Right ventricle myocardium superior (tissue), 1 donor: ENCODE measurements around the gene VPS37B. TPM values are rescaled to one million over a fixed set of nuclear protein-coding genes. Genes with fewer than 3 reads are reported as not detected.

Experiments
- ATAC-seq: fragments of 200-7000 bp; cut with Tn5 transposase; one replicate; pipeline ENCODE4 v1.9.1; 2020; ENCODE audit warnings: mild to moderate bottlenecking; ENCODE audit not compliant: poor library complexity
- DNase-seq: peaks from one replicate; pipeline ENCODE4 v3.0.0-alpha.2; 2020
- intact Hi-C: fragments of 100-400 bp; cut with DNase I; formaldehyde crosslinking; loops from one replicate; pipeline ENCODE4 v1.11.2; 2022
- total RNA-seq: library from RNA; stranded (reverse); fragmentation: NEBNext Ultra II Directional; extraction: Animal tissue kit (Norgen Biotek cat#: 25700); gene quantifications from one replicate; pipeline ENCODE4 v1.2.1, GENCODE V29; 2021
- donor health status: DM: no; HTN: yes; CAD: no; lungs with severe emphysema.

VPS37B gene
- total RNA-seq, 1 donor from 2014 or later, result 23.9 TPM

DNA sequence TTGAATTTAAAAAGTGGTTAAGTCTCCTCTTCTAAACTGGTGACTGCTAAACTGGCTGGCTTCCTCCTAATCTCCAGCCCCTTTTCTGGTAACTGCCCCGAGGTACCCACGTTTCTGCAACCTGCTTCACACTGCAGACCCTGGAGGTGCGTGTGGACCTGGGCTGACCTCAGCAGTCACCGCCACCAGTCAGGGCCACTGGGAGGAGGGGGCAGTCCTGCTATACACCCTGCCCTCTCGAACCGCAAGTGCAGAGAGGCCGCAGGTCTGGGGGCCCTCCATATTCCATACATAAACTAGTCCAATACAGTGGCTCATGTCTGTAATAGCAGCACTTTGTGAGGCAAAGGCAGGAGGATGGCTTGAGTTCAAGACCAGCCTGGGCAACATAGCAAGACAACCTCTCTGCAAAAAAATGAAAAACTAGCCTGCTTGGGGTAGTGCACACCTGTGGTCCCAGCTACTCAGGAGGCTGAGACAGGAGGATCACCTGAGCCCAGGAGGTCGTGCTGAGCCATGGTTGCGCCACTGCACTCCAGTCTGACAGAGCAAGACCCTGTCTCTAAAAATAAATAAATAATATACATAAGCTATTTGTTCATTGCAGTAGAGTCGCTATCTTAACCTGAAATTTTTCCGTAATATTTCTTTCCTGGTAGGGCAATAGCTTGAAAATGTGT is 25.6 kb downstream of the VPS37B start:
- intact Hi-C loops, result no loop called here
- DNase-seq (peak; percentile 31), ATAC-seq (no peak)

DNA sequence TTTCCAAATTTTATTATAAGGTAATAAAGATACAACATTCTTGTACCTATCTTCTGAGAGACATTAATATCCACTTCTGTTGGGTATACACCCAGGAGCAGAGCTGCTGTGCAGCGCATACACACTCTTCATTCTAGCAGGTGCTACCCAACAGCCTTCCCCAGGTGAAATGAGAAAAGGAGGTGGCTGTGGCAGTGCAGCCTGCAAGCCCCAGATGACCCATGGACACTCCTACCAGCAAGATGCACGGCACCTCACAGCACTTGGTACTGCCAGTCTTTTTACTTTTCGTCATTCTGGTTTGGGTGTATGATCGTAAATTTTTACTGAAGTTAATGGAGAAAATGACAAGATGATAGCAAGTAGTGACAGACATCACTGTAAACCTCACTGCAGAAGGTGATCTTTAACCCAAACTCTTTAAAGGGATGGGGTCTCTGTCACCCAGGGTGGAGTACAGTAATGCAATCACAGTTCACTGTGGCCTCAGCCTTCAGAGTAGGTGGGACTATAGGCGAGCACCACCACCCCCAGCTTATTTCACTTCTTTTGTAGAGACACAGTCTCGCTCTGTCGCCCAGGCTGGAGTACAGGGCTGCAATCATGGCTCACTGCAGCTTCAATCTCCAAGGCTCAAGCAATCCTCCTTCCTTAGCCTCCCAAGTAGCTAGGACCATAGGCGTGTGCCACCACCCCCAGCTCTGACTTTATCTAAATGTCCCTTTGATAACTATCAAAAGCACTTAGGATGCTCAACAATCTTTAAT is 26.5 kb downstream of the VPS37B start:
- no peak for DNase-seq
- no peak for ATAC-seq
- intact Hi-C loops, result no loop called here

DNA sequence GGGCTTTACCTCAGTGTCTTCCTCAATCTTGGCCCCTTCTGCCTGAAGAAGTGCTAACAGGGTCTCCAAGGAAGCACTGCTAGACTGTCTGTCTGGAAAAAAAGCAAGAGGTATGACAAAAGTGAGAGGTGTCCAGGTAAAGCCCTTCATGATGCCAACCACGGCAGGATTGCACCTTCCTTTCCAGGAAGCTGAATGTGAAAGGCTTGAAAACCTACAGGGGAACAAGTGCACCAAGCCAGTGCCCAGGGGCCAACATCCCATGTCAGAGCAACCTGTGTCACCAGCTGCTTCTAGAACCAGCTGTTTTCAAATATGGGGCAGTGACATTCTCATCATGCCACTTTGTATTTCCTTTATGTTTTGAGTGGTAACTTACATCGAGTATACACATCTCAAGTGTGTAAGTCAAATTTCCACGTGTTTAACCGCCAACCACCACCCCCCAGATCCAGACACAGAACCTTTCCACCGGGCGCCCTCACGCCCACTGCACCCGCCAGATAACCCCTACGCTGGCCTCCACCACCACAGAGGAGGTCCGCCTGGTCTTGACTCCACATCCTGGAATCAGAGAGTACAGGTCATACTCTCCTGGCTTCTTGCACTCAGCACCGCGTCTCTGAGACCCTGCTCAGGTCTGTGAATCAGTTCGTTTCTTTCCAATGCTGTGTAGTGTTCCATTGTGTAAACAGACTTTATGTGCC is 27.3 kb downstream of the VPS37B start:
- intact Hi-C loops, result no loop called here
- no peak for ATAC-seq
- DNase-seq, result peak; percentile 30

DNA sequence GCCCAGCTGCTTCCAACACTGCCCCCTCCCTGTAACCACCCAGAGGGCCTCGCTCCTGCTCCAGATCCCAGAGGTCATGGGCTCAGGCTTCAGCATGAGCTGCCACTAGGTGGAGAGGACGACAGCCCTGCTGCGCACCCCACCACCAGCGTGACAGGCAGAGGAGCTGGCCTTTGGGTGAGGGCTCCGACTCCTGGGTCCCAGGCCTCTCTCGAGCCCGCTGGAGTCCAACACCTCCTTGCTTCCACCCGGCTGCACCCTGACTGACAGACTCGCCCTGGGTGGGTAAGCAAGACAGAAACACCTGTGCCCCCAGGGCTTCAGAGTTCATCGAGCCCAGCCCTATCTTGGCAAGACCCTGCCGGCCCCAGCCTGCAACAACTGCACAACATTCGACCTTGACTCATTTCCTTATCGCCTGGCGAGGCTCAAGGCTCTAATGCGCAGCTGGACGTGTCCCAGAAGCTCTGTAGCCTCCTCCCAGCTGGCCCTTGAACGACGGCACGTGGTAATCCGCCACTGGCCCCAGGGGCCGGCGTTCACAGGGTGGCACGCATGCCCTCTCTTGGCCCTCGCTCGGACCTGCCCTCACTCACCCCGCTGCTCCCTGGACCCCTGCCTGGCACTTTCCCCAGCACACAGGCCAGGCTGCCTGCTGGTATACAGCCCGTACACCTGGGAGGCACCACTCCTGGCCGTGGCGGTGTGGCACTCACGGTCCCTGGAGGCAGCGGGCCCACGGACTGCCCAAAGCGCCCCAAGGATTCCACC is 28.0 kb downstream of the VPS37B start:
- ATAC-seq (peak; percentile 64), DNase-seq (peak; percentile 86)
- intact Hi-C loops, result no loop called here

DNA sequence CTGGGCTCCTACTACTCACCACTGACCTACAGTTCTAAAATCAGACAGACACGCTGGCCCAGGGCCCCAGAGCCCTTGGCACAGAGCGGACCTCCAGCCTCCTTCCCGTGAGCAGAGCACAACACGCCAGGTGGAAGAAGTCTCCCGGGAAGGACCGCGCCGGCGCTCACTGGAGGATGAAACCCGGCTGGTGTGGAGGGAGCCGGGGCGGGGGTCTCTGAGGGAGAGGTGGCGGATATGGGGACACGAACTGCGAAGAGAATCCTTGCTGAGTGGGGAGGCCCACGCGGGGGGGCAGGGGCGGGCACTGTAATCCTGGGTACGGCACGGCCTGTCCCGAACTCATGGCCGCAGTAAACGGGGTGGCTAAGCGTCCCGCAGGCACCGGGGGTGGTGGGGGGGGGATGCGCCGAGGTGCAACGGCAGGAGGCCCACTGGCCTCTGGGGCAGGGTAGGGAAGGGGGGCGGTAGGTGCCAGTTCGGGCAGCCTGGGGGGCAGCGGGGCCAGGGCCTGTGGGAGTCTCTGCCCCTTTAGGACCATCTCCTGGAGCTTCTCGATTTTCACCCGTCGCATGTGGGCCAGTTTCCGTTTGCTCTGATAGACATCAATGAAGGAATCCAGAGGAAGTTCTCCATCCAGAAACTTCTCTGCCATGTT is 28.8 kb downstream of the VPS37B start:
- ATAC-seq, result peak; percentile 35
- intact Hi-C loops, result no loop called here
- peak; percentile 66 for DNase-seq

DNA sequence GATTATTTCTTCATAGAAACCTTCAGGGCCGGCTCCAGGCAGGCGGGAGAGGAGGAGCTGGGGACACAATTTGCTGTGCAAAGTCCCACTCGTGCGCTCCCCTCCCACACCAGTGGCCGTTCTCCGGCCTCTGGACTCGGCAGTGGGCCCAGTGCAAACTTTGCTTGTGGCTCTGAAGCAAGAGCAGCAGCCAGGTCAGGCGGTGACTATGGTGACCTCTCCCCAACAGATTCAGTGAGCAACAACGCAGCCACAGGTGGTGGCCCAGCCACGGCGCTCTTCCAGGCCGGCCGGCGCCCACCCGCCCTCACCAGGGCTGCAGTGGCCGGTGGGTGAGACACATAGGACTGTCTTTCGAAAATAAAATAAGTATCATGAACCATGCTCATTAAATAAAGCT is 29.5 kb downstream of the VPS37B start:
- peak; percentile 25 for ATAC-seq
- intact Hi-C loops, result no loop called here
- DNase-seq, result peak; percentile 59

DNA sequence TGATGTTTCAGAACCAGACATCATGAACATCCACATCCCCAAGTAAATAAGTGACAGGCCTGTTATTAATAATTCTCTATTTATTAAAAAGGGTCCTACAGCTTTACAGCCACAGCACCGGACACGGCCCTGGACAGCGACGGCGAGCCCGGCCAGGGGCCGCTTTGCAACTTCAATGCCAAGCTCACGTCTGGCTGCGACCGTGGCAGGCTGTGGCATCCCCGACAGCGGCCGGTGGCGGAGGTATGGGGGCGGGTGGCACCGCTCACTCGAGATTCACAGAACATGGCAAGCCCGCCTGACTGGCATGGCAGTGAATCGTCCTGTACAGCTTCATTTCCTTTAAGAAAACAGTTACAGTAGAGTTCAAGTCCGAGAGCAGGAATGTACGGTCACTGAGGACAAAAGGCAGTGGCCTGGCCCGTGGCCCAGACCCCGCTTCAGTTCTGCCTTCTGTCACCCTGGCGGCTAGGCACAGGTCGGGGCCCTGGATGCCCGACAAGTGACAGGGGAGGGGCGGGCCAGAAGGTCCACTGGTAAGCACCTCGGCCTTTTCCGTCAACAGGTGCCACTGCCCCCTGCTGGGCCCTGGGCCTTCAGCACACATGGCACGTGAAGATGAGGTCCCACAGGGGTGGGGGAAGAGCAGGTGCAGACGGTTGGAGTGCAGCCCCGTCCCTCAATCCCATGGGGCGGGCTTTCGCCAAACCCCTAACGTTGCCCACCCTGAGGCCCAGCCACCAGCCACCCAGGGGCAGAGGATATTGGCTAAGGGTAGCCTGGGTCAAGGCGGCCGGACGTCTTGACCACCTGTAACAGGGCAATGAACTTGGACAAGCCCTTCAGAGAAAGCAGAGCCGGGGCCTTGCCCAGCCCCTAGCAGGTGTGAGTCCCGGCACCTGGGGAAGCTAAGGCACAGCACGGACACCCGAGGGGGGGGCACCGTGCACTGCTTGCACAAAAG is 30.4 kb downstream of the VPS37B start:
- ATAC-seq (peak; percentile 18), DNase-seq (peak; percentile 76)
- intact Hi-C loops, result no loop called here

DNA sequence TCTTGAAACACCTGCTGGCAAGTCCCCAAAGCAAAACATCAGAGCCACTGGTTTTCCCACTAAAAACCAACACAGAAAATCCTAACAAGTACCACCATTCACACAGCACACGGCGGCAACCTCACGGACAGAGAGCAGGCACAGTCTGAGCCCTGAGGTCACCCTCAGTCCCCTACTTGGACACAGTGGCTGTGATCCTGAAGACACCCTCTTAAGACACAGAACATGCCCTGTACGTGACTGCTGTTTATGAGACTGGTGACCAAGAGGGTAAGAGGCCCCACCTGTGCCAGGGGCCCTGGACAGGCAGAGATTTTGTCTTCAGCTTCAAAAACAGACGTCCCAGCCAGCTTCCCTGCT is 31.1 kb downstream of the VPS37B start:
- DNase-seq (no peak), ATAC-seq (no peak)
- intact Hi-C loops, result no loop called here

DNA sequence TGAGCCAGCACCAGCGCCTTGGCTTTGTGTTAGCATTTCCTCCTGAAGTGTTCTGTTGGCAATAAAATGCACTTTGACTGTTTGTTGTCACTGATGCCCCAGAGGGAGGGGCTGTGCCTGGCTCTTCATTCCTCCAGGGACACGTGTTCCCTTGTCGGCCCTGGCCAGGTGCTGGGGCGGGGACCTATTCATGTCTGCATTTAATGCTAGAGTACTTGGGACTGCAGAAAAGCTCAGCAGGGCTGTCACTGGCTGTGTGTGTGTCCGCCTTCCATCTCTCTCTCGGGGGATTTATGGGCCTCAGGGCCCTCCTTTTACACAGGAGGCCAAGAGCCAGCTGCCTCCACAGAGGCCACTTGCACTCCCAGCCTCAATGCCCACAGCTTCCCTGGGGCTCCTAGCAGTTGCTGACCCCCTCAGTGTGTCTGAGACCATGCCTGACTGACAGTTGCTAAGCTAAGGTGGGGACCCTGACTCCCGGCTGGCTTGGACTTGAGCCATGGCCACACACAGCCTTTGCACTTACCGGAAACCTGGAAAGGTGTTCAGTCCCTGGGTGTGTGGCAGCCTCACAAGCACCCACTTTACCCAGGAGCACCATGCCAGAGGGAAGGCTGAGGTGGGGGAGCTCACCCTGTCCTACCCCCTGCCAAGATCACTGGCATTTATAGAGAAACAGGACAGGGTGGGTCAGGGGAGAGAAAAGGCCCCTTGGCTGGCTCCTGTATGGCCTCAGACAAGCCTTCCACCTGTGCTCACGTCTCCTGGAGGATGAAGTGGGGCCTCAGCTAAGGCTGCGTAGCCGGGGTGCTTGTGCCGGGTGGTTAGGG is 32.8 kb downstream of the VPS37B start:
- peak; percentile 66 for DNase-seq
- intact Hi-C loops, result no loop called here
- peak; percentile 2 for ATAC-seq

DNA sequence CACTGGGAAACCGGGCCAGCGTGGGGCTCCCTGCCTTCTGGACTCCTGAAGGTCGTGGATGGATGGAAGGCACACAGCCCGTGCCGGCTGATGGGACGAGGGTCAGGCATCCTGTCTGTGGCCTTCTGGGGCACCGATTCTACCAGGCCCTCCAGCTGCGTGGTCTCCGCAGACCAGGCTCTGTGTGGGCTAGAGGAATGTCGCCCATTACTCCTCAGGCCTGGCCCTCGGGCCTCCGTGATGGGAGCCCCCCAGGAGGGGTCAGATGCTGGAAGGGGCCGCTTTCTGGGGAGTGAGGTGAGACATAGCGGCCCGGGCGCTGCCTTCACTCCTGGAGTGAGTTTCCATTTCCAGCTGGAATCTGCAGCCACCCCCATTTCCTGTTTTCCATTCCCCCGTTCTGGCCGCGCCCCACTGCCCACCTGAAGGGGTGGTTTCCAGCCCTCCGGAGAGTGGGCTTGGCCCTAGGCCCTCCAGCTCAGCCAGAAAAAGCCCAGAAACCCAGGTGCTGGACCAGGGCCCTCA is 33.8 kb downstream of the VPS37B start:
- peak; percentile 47 for DNase-seq
- intact Hi-C loops, result no loop called here
- ATAC-seq, result no peak

DNA sequence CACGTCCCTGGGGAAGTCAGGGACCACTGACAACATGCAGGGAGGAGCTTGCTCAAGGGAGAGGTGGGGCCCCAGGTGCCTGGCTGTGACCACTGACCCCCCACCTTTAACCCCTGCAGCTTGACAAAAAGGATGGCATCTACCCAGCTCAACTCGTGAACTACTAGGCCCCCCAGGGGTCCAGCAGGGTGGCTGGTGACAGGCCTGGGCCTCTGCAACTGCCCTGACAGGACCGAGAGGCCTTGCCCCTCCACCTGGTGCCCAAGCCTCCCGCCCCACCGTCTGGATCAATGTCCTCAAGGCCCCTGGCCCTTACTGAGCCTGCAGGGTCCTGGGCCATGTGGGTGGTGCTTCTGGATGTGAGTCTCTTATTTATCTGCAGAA is 34.3 kb downstream of the VPS37B start:
- DNase-seq (peak; percentile 43), ATAC-seq (no peak)
- intact Hi-C loops, result no loop called here

DNA sequence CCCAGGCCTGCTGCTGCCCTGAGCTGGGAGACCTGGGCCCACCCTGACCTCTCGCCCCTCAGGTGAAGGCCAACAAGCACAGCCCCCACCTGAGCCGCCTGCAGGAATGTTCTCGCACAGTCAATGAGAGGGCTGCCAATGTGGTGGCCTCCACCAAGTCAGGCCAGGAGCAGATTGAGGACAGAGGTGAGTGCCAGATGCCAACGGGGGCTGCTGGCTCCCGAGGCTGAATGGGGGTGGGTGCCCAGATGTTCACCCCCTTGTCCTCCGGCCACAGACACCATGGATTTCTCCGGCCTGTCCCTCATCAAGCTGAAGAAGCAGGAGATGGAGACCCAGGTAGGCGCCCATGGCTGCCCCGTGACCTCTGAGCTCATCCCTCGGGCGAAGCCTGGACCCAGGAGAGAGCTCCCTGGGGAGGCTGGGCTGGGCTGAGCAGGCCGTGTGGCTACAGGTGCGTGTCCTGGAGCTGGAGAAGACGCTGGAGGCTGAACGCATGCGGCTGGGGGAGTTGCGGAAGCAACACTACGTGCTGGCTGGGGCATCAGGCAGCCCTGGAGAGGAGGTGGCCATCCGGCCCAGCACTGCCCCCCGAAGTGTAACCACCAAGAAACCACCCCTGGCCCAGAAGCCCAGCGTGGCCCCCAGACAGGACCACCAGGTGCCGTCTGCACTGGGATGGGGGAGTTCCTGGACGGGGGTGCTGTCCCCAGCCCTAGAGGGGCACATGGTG is 34.9 kb downstream of the VPS37B start:
- DNase-seq (peak; percentile 40), ATAC-seq (no peak)
- intact Hi-C loops, result loop anchor here (1.0 kb wide), 1 partner anchor 88 kb away; no protein-coding TSS in a partner anchor

DNA sequence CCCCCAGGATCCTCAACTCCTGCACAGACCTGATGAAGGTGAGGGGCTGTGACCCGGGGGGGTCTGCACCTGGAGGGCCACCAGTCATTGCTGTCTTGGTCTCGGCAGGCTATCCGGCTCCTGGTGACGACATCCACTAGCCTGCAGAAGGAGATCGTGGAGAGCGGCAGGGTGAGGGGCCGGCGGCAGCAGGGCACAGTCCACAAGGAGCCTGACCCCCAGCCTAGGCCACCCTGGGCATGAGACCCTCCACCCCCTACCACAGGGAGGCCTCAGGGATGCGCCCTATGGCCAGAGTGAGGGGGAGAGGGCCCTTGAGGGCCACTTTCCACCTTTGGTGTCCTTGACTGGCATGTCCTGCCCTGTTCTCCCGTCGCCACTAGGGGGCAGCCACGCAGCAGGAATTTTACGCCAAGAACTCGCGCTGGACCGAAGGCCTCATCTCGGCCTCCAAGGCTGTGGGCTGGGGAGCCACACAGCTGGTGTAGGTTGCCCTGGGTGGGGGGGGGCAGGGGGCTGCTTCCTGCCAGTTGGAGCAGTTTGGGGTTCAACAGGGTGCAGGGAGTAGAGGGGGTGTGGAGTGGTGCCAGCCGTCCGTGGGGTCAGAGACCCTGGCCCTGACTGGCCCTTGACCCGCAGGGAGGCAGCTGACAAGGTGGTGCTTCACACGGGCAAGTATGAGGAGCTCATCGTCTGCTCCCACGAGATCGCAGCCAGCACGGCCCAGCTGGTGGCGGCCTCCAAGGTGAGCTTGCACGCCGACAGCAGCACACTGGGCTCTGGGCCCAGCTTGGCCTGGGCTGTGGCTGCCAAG is 35.7 kb downstream of the VPS37B start:
- intact Hi-C loops, result loop anchor here (1.0 kb wide), 1 partner anchor 89 kb away; no protein-coding TSS in a partner anchor
- DNase-seq (peak; percentile 91), ATAC-seq (peak; percentile 79)

DNA sequence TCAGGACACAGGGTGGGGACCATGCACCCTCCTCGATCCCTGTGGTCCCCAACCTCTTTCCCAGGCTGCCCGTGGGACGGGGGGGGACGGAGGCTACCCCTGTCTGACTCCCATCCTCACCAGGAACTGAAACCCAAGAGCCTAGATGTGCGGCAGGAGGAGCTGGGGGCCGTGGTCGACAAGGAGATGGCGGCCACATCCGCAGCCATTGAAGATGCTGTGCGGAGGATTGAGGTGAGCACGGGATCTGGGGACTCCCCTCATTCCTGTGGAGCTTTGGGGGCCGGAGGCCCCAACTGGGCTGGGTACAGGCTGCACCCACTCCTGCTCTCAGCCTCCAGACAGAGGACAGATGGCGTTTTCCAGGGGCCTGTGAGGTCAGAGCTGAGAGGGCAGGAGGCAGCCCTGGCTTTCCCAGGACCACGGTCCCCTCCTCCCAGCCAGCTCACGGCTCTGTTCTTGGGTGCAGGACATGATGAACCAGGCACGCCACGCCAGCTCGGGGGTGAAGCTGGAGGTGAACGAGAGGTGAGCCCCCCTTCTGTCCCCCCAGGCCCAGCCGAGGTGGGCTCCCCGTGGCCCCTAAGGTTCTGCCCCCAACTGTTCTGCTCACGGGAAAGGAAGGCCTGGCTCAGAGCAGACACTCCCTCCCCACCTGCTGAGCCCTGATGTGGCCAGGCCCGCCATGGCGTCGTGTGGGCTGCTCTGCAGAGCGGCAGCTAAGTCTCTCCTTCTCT is 36.5 kb downstream of the VPS37B start:
- ATAC-seq (no peak), DNase-seq (peak; percentile 41)
- intact Hi-C loops, result loop anchor here (1.0 kb wide), 1 partner anchor 90 kb away; no protein-coding TSS in a partner anchor
